ENCODE measurements around the gene GINS1.

DNA sequence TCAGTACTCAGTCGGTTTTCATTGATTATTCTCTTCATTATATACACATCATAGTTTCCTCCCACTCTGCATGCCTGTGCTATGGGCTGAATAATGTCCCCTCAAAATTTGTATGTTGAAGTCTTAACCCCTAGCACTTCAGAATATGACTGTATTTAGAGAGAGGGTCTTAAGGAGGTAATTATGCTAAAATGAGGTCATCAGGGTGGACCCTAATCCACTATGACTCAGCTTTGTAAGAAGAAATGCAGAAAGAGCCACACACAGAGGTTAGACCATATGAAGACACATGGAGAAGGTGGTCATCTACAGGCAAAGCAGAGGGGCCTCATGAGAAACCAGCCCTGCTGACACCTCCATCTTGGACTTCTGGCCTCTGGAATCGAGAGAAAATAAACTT, 32.6 kb upstream of the GINS1 start:
- TF ChIP-seq, protein P1, sequence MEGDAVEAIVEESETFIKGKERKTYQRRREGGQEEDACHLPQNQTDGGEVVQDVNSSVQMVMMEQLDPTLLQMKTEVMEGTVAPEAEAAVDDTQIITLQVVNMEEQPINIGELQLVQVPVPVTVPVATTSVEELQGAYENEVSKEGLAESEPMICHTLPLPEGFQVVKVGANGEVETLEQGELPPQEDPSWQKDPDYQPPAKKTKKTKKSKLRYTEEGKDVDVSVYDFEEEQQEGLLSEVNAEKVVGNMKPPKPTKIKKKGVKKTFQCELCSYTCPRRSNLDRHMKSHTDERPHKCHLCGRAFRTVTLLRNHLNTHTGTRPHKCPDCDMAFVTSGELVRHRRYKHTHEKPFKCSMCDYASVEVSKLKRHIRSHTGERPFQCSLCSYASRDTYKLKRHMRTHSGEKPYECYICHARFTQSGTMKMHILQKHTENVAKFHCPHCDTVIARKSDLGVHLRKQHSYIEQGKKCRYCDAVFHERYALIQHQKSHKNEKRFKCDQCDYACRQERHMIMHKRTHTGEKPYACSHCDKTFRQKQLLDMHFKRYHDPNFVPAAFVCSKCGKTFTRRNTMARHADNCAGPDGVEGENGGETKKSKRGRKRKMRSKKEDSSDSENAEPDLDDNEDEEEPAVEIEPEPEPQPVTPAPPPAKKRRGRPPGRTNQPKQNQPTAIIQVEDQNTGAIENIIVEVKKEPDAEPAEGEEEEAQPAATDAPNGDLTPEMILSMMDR (IDR thresholded peaks at IDR 0.05): no peak
- TF ChIP-seq POLR2AphosphoS5 (IDR thresholded peaks at IDR 0.05): no peak
